Gastrocnemius medialis (tissue), 4 donors: Measurements from ENCODE around the gene ICA1L. TPM values are rescaled to one million over a fixed set of nuclear protein-coding genes. Genes with fewer than 3 reads are reported as not detected.

Experiments used
- ATAC-seq, 2 donors: fragments of 150-250 bp; one replicate each; pipeline ENCODE4 v1.9.1; 2016
- DNase-seq, 2 donors: peaks; one replicate each; pipeline ENCODE4 v3.0.0-alpha.2; 2019
- H3K27ac ChIP-seq, 4 donors: fragments of 200-600 bp; sonication (generic); 1 replicate in 1 of 4; 2 replicates in 3 of 4; pipeline ENCODE4 v1.5.1; 2016 to 2018; ENCODE audit warnings: mild to moderate bottlenecking in 2 of 4, moderate library complexity in 1 of 4
- H3K27me3 ChIP-seq, 3 donors: fragments of 200-600 bp; sonication (generic) in 2 of 3; 1 replicate in 1 of 3; 2 replicates in 2 of 3; pipeline versions ENCODE4 v1.5.1 to v1.6.0; 2016 to 2019; ENCODE audit warnings: mild to moderate bottlenecking in 1 of 3, moderate library complexity in 1 of 3
- H3K36me3 ChIP-seq, 2 donors: fragments of 200-600 bp; sonication (generic) in 1 of 2; one replicate each; pipeline ENCODE4 v1.5.1; 2017 to 2018
- H3K4me1 ChIP-seq, 2 donors: fragments of 200-600 bp; sonication (generic) in 1 of 2; one replicate each; pipeline ENCODE4 v1.5.1; 2016 to 2017; ENCODE audit warnings: mild to moderate bottlenecking in 2 of 2
- H3K4me3 ChIP-seq, 4 donors: fragments of 200-600 bp; sonication (generic) in 3 of 4; 1 replicate in 1 of 4; 2 replicates in 3 of 4; pipeline ENCODE4 v1.5.1; 2016 to 2019; ENCODE audit warnings: mild to moderate bottlenecking in 2 of 4
- H3K9me3 ChIP-seq, 3 donors: fragments of 200-600 bp; sonication (generic) in 2 of 3; 1 replicate in 1 of 3; 2 replicates in 2 of 3; pipeline ENCODE4 v1.5.1; 2016 to 2019
- POLR2A ChIP-seq, 2 donors: fragments of 450-650 bp; IDR thresholded peaks; one replicate each; pipeline ENCODE4 v1.6.1; 2017; ENCODE audit warnings: antibody characterized with exemption in 2 of 2, mild to moderate bottlenecking in 2 of 2, moderate library complexity in 2 of 2
- in situ Hi-C, 4 donors: fragments of 200-750 bp; cut with MboI; loops; one replicate each; pipeline versions ENCODE4 v1.15.0 to v1.8.0; 2017; ENCODE audit warnings: low sequenced_read_pairs in 4 of 4
- intact Hi-C: fragments of 100-400 bp; cut with DNase I; formaldehyde crosslinking; loops from one replicate; pipeline ENCODE4 v1.15.1; 2023; ENCODE audit warnings: low total_unique reads
- total RNA-seq, 4 donors: library from RNA; depleted of rRNA; stranded (reverse); fragments of >200 nt; gene quantifications; one replicate each; pipeline versions ENCODE4 v1.1.0 to v1.2.3, GENCODE V29; 2016
- TF ChIP-seq, protein P1 (sequence below), 5 experiments: fragments of 450-650 bp in 3 of 5; fragments of 200-600 bp in 2 of 5; sonication (generic) in 2 of 5; IDR thresholded peaks in 4 of 5; conservative IDR thresholded peaks in 1 of 5; 1 replicate in 4 of 5; 2 replicates in 1 of 5; pipeline ENCODE4 v1.5.1; 2016 to 2019; ENCODE audit warnings: antibody characterized with exemption in 5 of 5, mild to moderate bottlenecking in 3 of 5, moderate library complexity in 3 of 5

ICA1L gene
- total RNA-seq, 4 donors from 2014 or later, result 2.6 to 7.4 (median 4.8) TPM

DNA sequence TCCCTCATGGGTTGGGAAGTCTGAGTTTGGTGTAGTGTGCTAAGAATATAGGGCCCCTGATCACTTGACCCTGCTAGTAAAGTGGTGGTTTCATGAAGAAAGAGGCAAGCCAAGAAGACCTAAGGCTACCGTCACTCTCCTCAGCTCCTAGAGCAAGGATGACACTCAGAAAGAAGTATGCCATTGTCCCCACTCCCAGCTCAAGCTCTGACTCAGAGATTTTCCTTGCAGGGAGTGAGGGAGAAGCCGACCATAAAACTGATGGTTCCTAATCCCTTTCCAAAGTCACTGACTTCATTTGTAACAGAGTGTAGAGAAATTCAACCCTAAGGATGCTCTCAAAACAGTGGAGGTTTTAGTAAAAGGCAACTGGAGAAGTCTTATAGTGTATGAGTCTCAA, 80.9 kb downstream of the ICA1L start:
- TF ChIP-seq, protein P1, sequence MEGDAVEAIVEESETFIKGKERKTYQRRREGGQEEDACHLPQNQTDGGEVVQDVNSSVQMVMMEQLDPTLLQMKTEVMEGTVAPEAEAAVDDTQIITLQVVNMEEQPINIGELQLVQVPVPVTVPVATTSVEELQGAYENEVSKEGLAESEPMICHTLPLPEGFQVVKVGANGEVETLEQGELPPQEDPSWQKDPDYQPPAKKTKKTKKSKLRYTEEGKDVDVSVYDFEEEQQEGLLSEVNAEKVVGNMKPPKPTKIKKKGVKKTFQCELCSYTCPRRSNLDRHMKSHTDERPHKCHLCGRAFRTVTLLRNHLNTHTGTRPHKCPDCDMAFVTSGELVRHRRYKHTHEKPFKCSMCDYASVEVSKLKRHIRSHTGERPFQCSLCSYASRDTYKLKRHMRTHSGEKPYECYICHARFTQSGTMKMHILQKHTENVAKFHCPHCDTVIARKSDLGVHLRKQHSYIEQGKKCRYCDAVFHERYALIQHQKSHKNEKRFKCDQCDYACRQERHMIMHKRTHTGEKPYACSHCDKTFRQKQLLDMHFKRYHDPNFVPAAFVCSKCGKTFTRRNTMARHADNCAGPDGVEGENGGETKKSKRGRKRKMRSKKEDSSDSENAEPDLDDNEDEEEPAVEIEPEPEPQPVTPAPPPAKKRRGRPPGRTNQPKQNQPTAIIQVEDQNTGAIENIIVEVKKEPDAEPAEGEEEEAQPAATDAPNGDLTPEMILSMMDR (IDR thresholded peaks at IDR 0.05 in 4 of 5, conservative IDR thresholded peaks at IDR 0.05 in 1 of 5), result no peak
- no peak for TF ChIP-seq POLR2A (IDR thresholded peaks at IDR 0.05)

DNA sequence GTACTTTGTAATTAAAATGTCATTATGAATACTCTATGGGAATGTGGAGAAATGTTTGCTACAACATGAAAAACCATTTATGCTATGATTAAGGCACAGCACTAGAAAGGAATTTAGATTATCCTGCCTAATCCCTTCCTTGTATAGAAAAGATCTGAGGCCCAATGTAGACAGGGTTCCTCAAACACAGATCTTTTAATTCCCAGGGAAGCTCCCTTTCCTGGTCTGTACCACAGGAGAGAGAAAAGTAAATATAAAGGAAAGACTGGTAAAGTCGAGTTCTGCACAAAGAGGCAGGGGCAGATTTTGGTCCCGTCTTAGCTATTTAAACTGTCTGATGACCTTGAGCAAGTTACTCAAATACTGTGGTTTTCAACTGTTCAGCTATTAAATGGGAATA, 84.7 kb downstream of the ICA1L start:
- no peak for DNase-seq
- intact Hi-C loops, result no loop called here
- Histone ChIP-seq H3K27ac (no peak overlapping the region), H3K4me1 (no peaks in the 10 kb centered on the region), H3K4me3 (no peak overlapping the region), H3K36me3 (peaks cover 0 to 24% of the 10 kb centered on the region in 2 donors), H3K9me3 (no peaks in the 10 kb centered on the region), H3K27me3 (no peaks in the 10 kb centered on the region)
- TF ChIP-seq, protein P1 (IDR thresholded peaks at IDR 0.05 in 4 of 5, conservative IDR thresholded peaks at IDR 0.05 in 1 of 5), result no peak
- no peak for TF ChIP-seq POLR2A (IDR thresholded peaks at IDR 0.05)
- in situ Hi-C loops, result no loop called here
- ATAC-seq, result no peak

More for the DNA sequence above, 80.9 kb downstream of the ICA1L start:
- Histone ChIP-seq H3K4me1 (no peaks in the 10 kb centered on the region), H3K4me3 (no peak overlapping the region), H3K27me3 (no peaks in the 10 kb centered on the region), H3K27ac (no peak overlapping the region), H3K36me3 (peaks cover 0 to 12% of the 10 kb centered on the region in 2 donors), H3K9me3 (no peaks in the 10 kb centered on the region)
- intact Hi-C loops, result no loop called here
- no peak for ATAC-seq
- no peak for DNase-seq
- in situ Hi-C loops, result no loop called here

DNA sequence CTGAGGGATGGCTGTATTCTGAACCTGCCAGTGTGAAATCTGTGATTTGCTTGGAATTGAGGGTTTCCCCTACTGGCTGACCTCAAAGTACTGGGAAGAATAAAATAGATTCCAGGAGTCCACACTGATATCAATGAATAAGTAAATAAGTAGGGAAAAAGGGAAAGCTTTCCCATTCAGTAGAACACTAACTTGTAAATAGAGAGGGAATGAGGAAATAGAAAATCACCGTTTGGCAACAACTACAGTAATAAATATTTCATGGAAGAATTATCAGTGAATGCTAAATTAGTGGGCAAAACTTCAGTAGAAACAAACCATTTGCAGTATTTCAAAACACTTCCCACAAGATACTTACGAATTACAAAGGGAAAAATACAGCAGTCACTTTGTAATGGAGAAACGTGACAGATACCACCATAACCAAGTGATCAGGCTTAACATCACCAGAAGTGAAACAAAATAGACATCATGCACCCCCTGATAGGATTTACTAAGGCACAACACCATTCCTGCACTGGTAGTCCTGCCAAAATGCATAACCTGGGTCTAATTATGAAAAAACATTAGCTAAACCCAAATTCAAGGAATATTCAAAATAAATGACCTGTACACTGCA, 88.5 kb downstream of the ICA1L start:
- H3K27me3 ChIP-seq, result no peaks in the 10 kb centered on the region
- intact Hi-C loops, result no loop called here
- no peaks in the 10 kb centered on the region for H3K9me3 ChIP-seq
- peaks cover 0 to 15% of the 10 kb centered on the region in 2 donors for H3K36me3 ChIP-seq
- ATAC-seq (no peak), DNase-seq (no peak)
- no peak for TF ChIP-seq POLR2A (IDR thresholded peaks at IDR 0.05)
- TF ChIP-seq, protein P1 (IDR thresholded peaks at IDR 0.05 in 4 of 5, conservative IDR thresholded peaks at IDR 0.05 in 1 of 5), result no peak
- no peak overlapping the region for H3K27ac ChIP-seq
- no peak overlapping the region for H3K4me3 ChIP-seq
- in situ Hi-C loops, result no loop called here
- H3K4me1 ChIP-seq, result no peaks in the 10 kb centered on the region

DNA sequence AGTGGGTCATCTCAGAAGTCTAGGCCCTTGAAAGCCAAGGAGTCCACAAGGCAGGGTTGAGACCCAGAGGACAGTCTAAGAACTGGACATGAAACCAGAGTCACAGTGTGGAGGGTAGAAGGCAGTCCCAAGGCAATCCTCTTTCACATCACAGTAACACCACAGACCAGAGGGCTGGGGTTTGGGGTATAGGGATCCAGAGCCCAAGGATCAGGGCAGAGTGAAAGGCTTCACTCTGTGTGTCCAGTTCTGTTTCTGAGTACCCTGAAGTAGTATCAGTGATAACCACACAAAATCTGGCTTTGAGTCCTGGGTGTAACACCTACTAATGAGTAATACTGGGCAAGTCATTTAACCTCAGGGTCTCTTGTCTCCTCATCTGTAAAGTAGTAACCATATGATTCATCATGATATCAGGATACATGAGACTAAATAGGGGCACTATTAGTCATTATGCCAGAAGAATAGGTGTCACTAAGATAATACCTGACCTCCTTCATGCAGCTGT, 91.0 kb downstream of the ICA1L start:
- no peak for ATAC-seq
- in situ Hi-C loops, result no loop called here

More for the DNA sequence above, 91.0 kb downstream of the ICA1L start:
- Histone ChIP-seq H3K4me1 (no peaks in the 10 kb centered on the region), H3K4me3 (no peak overlapping the region), H3K27me3 (no peaks in the 10 kb centered on the region), H3K27ac (no peak overlapping the region), H3K9me3 (no peaks in the 10 kb centered on the region), H3K36me3 (peaks cover 0 to 18% of the 10 kb centered on the region in 2 donors)
- TF ChIP-seq POLR2A (IDR thresholded peaks at IDR 0.05), result no peak
- TF ChIP-seq, protein P1 (IDR thresholded peaks at IDR 0.05 in 4 of 5, conservative IDR thresholded peaks at IDR 0.05 in 1 of 5), result no peak
- no peak for DNase-seq
- intact Hi-C loops, result no loop called here
